ENCODE measurements around the gene MRAS.

The MRAS gene

GRCh38 chr3:138347960-138348753 is at the start of gene MRAS:
TSS of gene MRAS (plus strand) at chr3:138348579. CDS start at chr3:138372884, 24,305 bp downstream.
- in situ Hi-C loops (cut with MboI; ENCODE audit: low sequenced_read_pairs) = no loop called here

GRCh38 chr3:138300647-138301046 is 47.7 kb upstream of the MRAS start:
- in situ Hi-C loops (cut with MboI; ENCODE audit: low sequenced_read_pairs) = no loop called here

GRCh38 chr3:138303474-138303873 is 44.9 kb upstream of the MRAS start:
- in situ Hi-C loops (cut with MboI; ENCODE audit: low sequenced_read_pairs) = no loop called here

GRCh38 chr3:138307899-138308298 is 40.5 kb upstream of the MRAS start:
- in situ Hi-C loops (cut with MboI; ENCODE audit: low sequenced_read_pairs) = no loop called here

- in situ Hi-C loops (cut with MboI; ENCODE audit: low sequenced_read_pairs) = no loop called here
These were observed 39.6 kb upstream of the MRAS start for GRCh38 chr3:138308783-138309182.

GRCh38 chr3:138310494-138310893 is 37.9 kb upstream of the MRAS start:
- in situ Hi-C loops (cut with MboI; ENCODE audit: low sequenced_read_pairs) = no loop called here

- in situ Hi-C loops (cut with MboI; ENCODE audit: low sequenced_read_pairs) = no loop called here
These were observed 33.6 kb upstream of the MRAS start for GRCh38 chr3:138314751-138315150.

- in situ Hi-C loops (cut with MboI; ENCODE audit: low sequenced_read_pairs) = no loop called here
These were observed 30.7 kb upstream of the MRAS start for GRCh38 chr3:138317687-138318086.

- in situ Hi-C loops (cut with MboI; ENCODE audit: low sequenced_read_pairs) = no loop called here
These were observed 24.4 kb upstream of the MRAS start for GRCh38 chr3:138323971-138324370.

- in situ Hi-C loops (cut with MboI; ENCODE audit: low sequenced_read_pairs) = no loop called here
These were observed 22.4 kb upstream of the MRAS start for GRCh38 chr3:138325990-138326389.

- in situ Hi-C loops (cut with MboI; ENCODE audit: low sequenced_read_pairs) = no loop called here
These were observed 21.3 kb upstream of the MRAS start for GRCh38 chr3:138326866-138327595.

- in situ Hi-C loops (cut with MboI; ENCODE audit: low sequenced_read_pairs) = no loop called here
These were observed 20.5 kb upstream of the MRAS start for GRCh38 chr3:138327831-138328230.

GRCh38 chr3:138328341-138328740 is 20.0 kb upstream of the MRAS start:
- in situ Hi-C loops (cut with MboI; ENCODE audit: low sequenced_read_pairs) = no loop called here

GRCh38 chr3:138329127-138329983 is 19.0 kb upstream of the MRAS start, which contains the start of gene NME9:
TSS of gene NME9 (minus strand) at chr3:138329851. CDS start at chr3:138329335, 516 bp downstream.
- in situ Hi-C loops (cut with MboI; ENCODE audit: low sequenced_read_pairs) = no loop called here

GRCh38 chr3:138329984-138330293 is 18.4 kb upstream of the MRAS start:
- in situ Hi-C loops (cut with MboI; ENCODE audit: low sequenced_read_pairs) = no loop called here

GRCh38 chr3:138331143-138331894 is 17.1 kb upstream of the MRAS start:
- in situ Hi-C loops (cut with MboI; ENCODE audit: low sequenced_read_pairs) = no loop called here

- in situ Hi-C loops (cut with MboI; ENCODE audit: low sequenced_read_pairs) = no loop called here
These were observed 15.8 kb upstream of the MRAS start for GRCh38 chr3:138332472-138333073.

GRCh38 chr3:138334608-138335007 is 13.8 kb upstream of the MRAS start:
- in situ Hi-C loops (cut with MboI; ENCODE audit: low sequenced_read_pairs) = no loop called here

- in situ Hi-C loops (cut with MboI; ENCODE audit: low sequenced_read_pairs) = no loop called here
These were observed 11.9 kb upstream of the MRAS start for GRCh38 chr3:138336454-138336999.

- in situ Hi-C loops (cut with MboI; ENCODE audit: low sequenced_read_pairs) = no loop called here
These were observed 10.1 kb upstream of the MRAS start for GRCh38 chr3:138338244-138338643.
